K562 (cell line): Measurements from ENCODE around the gene CDC37. TPM values are rescaled to one million over a fixed set of nuclear protein-coding genes. Genes with fewer than 3 reads are reported as not detected.

ENCODE experiments used
- C11orf30 ChIP-seq: fragments of 450-650 bp; IDR thresholded peaks from 2 replicates; pipeline ENCODE4 v1.6.1; 2016; ENCODE audit warnings: low read depth, mild to moderate bottlenecking
- CHD4 ChIP-seq: fragments of 200-600 bp; sonication (generic); IDR thresholded peaks from 3 replicates; pipeline ENCODE4 v1.6.1; 2012; ENCODE audit warnings: low read depth, mild to moderate bottlenecking, mixed read lengths, low read length, inconsistent platforms; ENCODE audit not compliant: insufficient read depth, insufficient replicate concordance, poor library complexity, severe bottlenecking
- KAT7 ChIP-seq: sonication (generic); formaldehyde crosslinking; IDR thresholded peaks from 2 replicates; pipeline ENCODE4 v1.8.0; 2022; ENCODE audit warnings: missing genetic modification reagents, mild to moderate bottlenecking, borderline replicate concordance
- KAT8 ChIP-seq: fragments of 450-650 bp; IDR thresholded peaks from 2 replicates; pipeline ENCODE4 v1.6.1; 2016; ENCODE audit warnings: low read depth, mild to moderate bottlenecking
- NFE2L1 ChIP-seq: fragments of 450-650 bp; IDR thresholded peaks from 2 replicates; pipeline ENCODE4 v1.6.1; 2016; ENCODE audit warnings: missing genetic modification characterization, low read depth, mild to moderate bottlenecking, missing compliant biosample characterization, moderate library complexity, borderline replicate concordance
- RBM39 ChIP-seq: fragments of 200-400 bp; formaldehyde crosslinking; optimal IDR thresholded peaks from 2 replicates; pipeline ENCODE3; 2018; ENCODE audit warnings: low read depth, low read length
- SRF ChIP-seq, 2 experiments: fragments of 250-450, 450-650 bp in 1 of 2; sonication (Bioruptor Pico) in 1 of 2; sonication (generic) in 1 of 2; formaldehyde crosslinking; IDR thresholded peaks; 2 replicates each; pipeline versions ENCODE4 v1.5.0 to v1.5.1; 2020 to 2022; ENCODE audit warnings: mild to moderate bottlenecking in 1 of 2, missing genetic modification reagents in 1 of 2
- ZNF282 ChIP-seq: sonication (generic); formaldehyde crosslinking; IDR thresholded peaks from 2 replicates; pipeline ENCODE4 v1.8.1; 2023; ENCODE audit warnings: missing genetic modification reagents
- ZNF583 ChIP-seq: fragments of 250-450 bp; sonication (Bioruptor Pico); IDR thresholded peaks from 2 replicates; pipeline ENCODE4 v1.4.0; 2020
- ZNF586 ChIP-seq: fragments of 450-650 bp; formaldehyde crosslinking; conservative IDR thresholded peaks from 2 replicates; pipeline ENCODE4 v1.4.0; 2020; ENCODE audit warnings: mild to moderate bottlenecking, moderate library complexity
- ZNF77 ChIP-seq: fragments of 250-450 bp; sonication (Bioruptor Pico); IDR thresholded peaks from 2 replicates; pipeline ENCODE4 v1.5.0; 2020
- polyA plus RNA-seq, 8 experiments: library from polyadenylated mRNA; depleted of rRNA in 4 of 8; stranded (reverse) in 5 of 8; unstranded in 3 of 8; fragments of >200 nt; fragmentation: Nextera tagmentation in 2 of 8; fragmentation: Illumina TruSeq in 1 of 8; extraction: Ambion mirVana in 2 of 8; extraction: Trizol in 1 of 8; gene quantifications; 2 replicates each; pipeline versions ENCODE4 v1.2.1 to v1.2.3, GENCODE V29; 2011 to 2014; ENCODE audit warnings: inconsistent platforms in 1 of 8, missing spikeins in 1 of 8
- total RNA-seq, 7 experiments: library from RNA; depleted of rRNA in 6 of 7; stranded (reverse); fragments of >200 nt in 6 of 7; fragmentation: Illumina TruSeq in 2 of 7; extraction: Trizol in 2 of 7; gene quantifications; 2 replicates each; pipeline versions ENCODE4 v1.2.1 to v1.2.3, GENCODE V29; 2011 to 2021; ENCODE audit warnings: low replicate concordance in 1 of 7
- TF ChIP-seq, protein P1 (sequence below): fragments of 450-650 bp; IDR thresholded peaks from 2 replicates; pipeline ENCODE4 v1.6.1; 2018; ENCODE audit warnings: mild to moderate bottlenecking, low read depth; ENCODE audit not compliant: partially characterized antibody
- TF ChIP-seq, protein P2 (sequence below): fragments of 250-450 bp; sonication (Bioruptor Pico); IDR thresholded peaks from 2 replicates; pipeline ENCODE4 v1.8.0; 2022; ENCODE audit warnings: inconsistent platforms
- TF ChIP-seq, protein P3 (sequence below): fragments of 450-650 bp; conservative IDR thresholded peaks from 2 replicates; pipeline ENCODE4 v1.6.1; 2016; ENCODE audit warnings: missing genetic modification characterization, low read depth, mild to moderate bottlenecking, missing compliant biosample characterization, moderate library complexity
- TF ChIP-seq, protein P4 (sequence below): fragments of 450-650 bp; formaldehyde crosslinking; IDR thresholded peaks from 2 replicates; pipeline ENCODE4 v1.4.0; 2020; ENCODE audit warnings: mild to moderate bottlenecking, moderate library complexity
- TF ChIP-seq, protein P5 (sequence below): fragments of 250-450 bp; sonication (Bioruptor Pico); IDR thresholded peaks from 2 replicates; pipeline ENCODE4 v1.5.0; 2020; ENCODE audit warnings: mild to moderate bottlenecking, borderline replicate concordance

CDC37 gene
- total and polyA plus RNA-seq, 9 of the 15 experiments (the other 6 are each of a cell fraction or from before 2014, with no cell fraction given): 6.6 to 538 (median 227) TPM

DNA sequence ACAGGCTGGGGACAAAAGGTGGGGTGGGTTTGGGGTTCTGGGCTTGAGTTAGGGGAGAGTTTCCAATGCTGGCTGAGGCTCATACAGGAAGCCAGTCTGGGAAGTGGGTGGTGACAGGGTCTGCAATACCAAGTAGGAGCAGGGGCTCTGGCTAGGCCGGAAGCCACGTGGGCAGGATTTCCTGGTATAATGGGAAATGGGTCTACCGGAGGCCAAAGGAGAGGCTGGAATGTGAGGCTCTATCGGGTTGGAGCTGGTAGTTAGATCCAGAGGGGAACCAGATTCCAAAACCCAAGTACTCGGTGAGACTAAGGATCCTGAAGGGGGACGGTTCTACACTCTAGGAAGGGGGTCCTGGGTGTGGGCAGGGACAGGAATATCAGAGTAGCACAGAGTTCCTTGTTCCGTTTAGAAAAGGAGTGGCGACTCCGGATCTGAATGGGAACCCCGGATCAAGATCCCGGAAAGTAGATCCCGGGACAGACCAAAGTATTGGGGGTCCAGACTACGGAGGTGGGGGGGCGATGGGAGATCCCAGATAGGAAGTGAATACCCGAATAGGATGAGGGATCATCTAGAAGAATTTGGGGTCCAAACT lies 802 bp downstream of the CDC37 start (continued):
- TF ChIP-seq, protein P1, sequence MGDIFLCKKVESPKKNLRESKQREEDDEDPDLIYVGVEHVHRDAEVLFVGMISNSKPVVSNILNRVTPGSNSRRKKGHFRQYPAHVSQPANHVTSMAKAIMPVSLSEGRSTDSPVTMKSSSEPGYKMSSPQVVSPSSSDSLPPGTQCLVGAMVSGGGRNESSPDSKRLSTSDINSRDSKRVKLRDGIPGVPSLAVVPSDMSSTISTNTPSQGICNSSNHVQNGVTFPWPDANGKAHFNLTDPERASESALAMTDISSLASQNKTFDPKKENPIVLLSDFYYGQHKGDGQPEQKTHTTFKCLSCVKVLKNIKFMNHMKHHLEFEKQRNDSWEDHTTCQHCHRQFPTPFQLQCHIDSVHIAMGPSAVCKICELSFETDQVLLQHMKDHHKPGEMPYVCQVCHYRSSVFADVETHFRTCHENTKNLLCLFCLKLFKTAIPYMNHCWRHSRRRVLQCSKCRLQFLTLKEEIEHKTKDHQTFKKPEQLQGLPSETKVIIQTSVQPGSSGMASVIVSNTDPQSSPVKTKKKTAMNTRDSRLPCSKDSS: no peak
- TF ChIP-seq KAT7 (CRISPR knock-in tag) (no peak), ZNF586 (CRISPR knock-in tag) (no peak), KAT8 (no peak), SRF (CRISPR knock-in tag; IDR thresholded peaks at IDR 0.05) (no peak), ZNF583 (CRISPR knock-in tag) (no peak), ZNF282 (CRISPR knock-in tag) (no peak), ZNF77 (CRISPR knock-in tag) (no peak), C11orf30 (no peak), NFE2L1 (tag) (no peak), RBM39 (peak; percentile 7), CHD4 (no peak)
- TF ChIP-seq, protein P2, sequence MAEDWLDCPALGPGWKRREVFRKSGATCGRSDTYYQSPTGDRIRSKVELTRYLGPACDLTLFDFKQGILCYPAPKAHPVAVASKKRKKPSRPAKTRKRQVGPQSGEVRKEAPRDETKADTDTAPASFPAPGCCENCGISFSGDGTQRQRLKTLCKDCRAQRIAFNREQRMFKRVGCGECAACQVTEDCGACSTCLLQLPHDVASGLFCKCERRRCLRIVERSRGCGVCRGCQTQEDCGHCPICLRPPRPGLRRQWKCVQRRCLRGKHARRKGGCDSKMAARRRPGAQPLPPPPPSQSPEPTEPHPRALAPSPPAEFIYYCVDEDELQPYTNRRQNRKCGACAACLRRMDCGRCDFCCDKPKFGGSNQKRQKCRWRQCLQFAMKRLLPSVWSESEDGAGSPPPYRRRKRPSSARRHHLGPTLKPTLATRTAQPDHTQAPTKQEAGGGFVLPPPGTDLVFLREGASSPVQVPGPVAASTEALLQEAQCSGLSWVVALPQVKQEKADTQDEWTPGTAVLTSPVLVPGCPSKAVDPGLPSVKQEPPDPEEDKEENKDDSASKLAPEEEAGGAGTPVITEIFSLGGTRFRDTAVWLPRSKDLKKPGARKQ (CRISPR knock-in tag): no peak
- TF ChIP-seq, protein P3, sequence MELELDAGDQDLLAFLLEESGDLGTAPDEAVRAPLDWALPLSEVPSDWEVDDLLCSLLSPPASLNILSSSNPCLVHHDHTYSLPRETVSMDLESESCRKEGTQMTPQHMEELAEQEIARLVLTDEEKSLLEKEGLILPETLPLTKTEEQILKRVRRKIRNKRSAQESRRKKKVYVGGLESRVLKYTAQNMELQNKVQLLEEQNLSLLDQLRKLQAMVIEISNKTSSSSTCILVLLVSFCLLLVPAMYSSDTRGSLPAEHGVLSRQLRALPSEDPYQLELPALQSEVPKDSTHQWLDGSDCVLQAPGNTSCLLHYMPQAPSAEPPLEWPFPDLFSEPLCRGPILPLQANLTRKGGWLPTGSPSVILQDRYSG: no peak
- TF ChIP-seq, protein P4, sequence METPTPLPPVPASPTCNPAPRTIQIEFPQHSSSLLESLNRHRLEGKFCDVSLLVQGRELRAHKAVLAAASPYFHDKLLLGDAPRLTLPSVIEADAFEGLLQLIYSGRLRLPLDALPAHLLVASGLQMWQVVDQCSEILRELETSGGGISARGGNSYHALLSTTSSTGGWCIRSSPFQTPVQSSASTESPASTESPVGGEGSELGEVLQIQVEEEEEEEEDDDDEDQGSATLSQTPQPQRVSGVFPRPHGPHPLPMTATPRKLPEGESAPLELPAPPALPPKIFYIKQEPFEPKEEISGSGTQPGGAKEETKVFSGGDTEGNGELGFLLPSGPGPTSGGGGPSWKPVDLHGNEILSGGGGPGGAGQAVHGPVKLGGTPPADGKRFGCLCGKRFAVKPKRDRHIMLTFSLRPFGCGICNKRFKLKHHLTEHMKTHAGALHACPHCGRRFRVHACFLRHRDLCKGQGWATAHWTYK (CRISPR knock-in tag): no peak
- TF ChIP-seq, protein P5, sequence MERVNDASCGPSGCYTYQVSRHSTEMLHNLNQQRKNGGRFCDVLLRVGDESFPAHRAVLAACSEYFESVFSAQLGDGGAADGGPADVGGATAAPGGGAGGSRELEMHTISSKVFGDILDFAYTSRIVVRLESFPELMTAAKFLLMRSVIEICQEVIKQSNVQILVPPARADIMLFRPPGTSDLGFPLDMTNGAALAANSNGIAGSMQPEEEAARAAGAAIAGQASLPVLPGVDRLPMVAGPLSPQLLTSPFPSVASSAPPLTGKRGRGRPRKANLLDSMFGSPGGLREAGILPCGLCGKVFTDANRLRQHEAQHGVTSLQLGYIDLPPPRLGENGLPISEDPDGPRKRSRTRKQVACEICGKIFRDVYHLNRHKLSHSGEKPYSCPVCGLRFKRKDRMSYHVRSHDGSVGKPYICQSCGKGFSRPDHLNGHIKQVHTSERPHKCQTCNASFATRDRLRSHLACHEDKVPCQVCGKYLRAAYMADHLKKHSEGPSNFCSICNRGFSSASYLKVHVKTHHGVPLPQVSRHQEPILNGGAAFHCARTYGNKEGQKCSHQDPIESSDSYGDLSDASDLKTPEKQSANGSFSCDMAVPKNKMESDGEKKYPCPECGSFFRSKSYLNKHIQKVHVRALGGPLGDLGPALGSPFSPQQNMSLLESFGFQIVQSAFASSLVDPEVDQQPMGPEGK: no peak
